K562 (cell line): ENCODE measurements around the gene GPRIN1.

Experiments used
- ESRRB ChIP-seq: fragments of 250-450 bp; sonication (Bioruptor Pico); IDR thresholded peaks from 2 replicates; pipeline ENCODE4 v1.5.0; 2020; ENCODE audit warnings: mild to moderate bottlenecking, moderate library complexity, borderline replicate concordance
- MECOM ChIP-seq: fragments of 250-450 bp; sonication (Bioruptor Pico); IDR thresholded peaks from 2 replicates; pipeline ENCODE4 v1.8.0; 2022; ENCODE audit warnings: inconsistent platforms
- SIN3B ChIP-seq: fragments of 450-650 bp; IDR thresholded peaks from 2 replicates; pipeline ENCODE4 v1.6.1; 2017; ENCODE audit warnings: low read depth, mild to moderate bottlenecking, moderate library complexity
- TCF7L2 ChIP-seq: fragments of 150-350 bp; IDR thresholded peaks from 2 replicates; pipeline ENCODE4 v1.6.1; 2016; ENCODE audit warnings: low read depth, mild to moderate bottlenecking, low read length, moderate library complexity
- TF ChIP-seq, protein P1 (sequence below), 3 experiments: IDR thresholded peaks in 2 of 3; conservative IDR thresholded peaks in 1 of 3; 2 replicates each; pipeline ENCODE4 v1.5.1; 2011 to 2012; ENCODE audit warnings: low read length in 3 of 3, mild to moderate bottlenecking in 3 of 3, control low read depth in 2 of 3, improper control_type of control experiment in 1 of 3, inconsistent platforms in 1 of 3, low read depth in 1 of 3, mixed read lengths in 1 of 3, moderate library complexity in 1 of 3; ENCODE audit not compliant: insufficient read depth in 2 of 3
- TF ChIP-seq, protein P2 (sequence below), 2 experiments: fragments of 450-650 bp; formaldehyde crosslinking in 1 of 2; IDR thresholded peaks; 2 replicates each; pipeline versions ENCODE4 v1.4.0 to v1.6.1; 2014 to 2020; ENCODE audit warnings: mild to moderate bottlenecking in 2 of 2, borderline replicate concordance in 1 of 2, low read depth in 1 of 2

DNA sequence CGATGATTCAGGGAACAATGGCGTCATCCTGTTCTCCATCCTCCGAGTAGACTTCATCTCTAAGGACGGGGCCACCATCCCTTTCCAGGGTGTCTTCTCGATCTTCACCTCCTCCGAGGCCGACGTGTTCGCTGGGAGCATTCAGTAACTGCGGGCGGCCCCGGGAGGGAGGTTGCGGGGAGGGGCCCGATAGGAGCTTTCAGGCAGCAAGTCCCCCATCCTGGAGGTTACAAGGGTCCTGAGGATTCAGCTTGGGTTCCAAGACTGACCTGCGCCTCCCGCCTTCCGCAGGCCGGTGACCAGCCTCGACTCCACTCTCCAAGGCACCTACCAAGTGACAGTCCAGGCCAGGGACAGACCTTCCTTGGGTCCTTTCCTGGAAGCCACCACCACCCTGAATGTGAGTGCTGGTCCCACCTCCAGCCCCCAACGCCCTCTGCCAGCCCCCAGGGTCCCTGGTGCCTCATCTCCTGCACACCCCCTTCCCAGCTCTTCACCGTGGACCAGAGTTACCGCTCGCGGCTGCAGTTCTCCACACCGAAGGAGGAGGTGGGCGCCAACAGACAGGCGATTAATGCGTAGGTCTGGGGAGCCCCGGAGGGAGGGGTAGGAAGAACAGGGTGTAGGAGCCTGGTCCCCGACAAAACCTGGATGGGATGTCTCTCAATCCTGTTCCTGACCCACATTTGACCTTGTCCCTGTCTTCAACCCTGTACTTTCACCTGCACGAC lies 20.8 kb downstream of the GPRIN1 start:
- TF ChIP-seq ESRRB (CRISPR knock-in tag), result no peak
- TF ChIP-seq, protein P1, sequence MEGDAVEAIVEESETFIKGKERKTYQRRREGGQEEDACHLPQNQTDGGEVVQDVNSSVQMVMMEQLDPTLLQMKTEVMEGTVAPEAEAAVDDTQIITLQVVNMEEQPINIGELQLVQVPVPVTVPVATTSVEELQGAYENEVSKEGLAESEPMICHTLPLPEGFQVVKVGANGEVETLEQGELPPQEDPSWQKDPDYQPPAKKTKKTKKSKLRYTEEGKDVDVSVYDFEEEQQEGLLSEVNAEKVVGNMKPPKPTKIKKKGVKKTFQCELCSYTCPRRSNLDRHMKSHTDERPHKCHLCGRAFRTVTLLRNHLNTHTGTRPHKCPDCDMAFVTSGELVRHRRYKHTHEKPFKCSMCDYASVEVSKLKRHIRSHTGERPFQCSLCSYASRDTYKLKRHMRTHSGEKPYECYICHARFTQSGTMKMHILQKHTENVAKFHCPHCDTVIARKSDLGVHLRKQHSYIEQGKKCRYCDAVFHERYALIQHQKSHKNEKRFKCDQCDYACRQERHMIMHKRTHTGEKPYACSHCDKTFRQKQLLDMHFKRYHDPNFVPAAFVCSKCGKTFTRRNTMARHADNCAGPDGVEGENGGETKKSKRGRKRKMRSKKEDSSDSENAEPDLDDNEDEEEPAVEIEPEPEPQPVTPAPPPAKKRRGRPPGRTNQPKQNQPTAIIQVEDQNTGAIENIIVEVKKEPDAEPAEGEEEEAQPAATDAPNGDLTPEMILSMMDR (IDR thresholded peaks at IDR 0.05 in 2 of 3, conservative IDR thresholded peaks at IDR 0.05 in 1 of 3; ENCODE audit: insufficient read depth in 2 of 3, low read depth in 1 of 3, low read length in 3 of 3), result no peak
- TF ChIP-seq, protein P2, sequence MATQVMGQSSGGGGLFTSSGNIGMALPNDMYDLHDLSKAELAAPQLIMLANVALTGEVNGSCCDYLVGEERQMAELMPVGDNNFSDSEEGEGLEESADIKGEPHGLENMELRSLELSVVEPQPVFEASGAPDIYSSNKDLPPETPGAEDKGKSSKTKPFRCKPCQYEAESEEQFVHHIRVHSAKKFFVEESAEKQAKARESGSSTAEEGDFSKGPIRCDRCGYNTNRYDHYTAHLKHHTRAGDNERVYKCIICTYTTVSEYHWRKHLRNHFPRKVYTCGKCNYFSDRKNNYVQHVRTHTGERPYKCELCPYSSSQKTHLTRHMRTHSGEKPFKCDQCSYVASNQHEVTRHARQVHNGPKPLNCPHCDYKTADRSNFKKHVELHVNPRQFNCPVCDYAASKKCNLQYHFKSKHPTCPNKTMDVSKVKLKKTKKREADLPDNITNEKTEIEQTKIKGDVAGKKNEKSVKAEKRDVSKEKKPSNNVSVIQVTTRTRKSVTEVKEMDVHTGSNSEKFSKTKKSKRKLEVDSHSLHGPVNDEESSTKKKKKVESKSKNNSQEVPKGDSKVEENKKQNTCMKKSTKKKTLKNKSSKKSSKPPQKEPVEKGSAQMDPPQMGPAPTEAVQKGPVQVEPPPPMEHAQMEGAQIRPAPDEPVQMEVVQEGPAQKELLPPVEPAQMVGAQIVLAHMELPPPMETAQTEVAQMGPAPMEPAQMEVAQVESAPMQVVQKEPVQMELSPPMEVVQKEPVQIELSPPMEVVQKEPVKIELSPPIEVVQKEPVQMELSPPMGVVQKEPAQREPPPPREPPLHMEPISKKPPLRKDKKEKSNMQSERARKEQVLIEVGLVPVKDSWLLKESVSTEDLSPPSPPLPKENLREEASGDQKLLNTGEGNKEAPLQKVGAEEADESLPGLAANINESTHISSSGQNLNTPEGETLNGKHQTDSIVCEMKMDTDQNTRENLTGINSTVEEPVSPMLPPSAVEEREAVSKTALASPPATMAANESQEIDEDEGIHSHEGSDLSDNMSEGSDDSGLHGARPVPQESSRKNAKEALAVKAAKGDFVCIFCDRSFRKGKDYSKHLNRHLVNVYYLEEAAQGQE (IDR thresholded peaks at IDR 0.05; ENCODE audit: borderline replicate concordance), result no peak
- TF ChIP-seq, protein P2 (CRISPR knock-in tag; IDR thresholded peaks at IDR 0.05; ENCODE audit: low read depth), result no peak
- TF ChIP-seq TCF7L2, result no peak
- no peak for TF ChIP-seq MECOM (CRISPR knock-in tag)
- TF ChIP-seq SIN3B, result no peak
